ENCODE results near the gene ZNF500.

- no peak for TF ChIP-seq CTCF (IDR thresholded peaks at IDR 0.05)
- TF ChIP-seq POLR2A (IDR thresholded peaks at IDR 0.05), result no peak
Measured at GRCh38 chr16:4736546-4736945, 30.4 kb downstream of the ZNF500 start.

Measured in sigmoid colon (tissue), 3 donors.